Osteocyte (in vitro differentiated cells): ENCODE data around the gene SYT2. TPM values are rescaled to one million over a fixed set of nuclear protein-coding genes. Genes with fewer than 3 reads are reported as not detected.
"Not testable (repeated sequence)": the region's sequence is repeated elsewhere in the genome, so short reads cannot be mapped to it uniquely, and the experiment has no call there.

Experiments
- DNase-seq: peaks from one replicate; pipeline ENCODE4 v3.0.0; 2021; ENCODE audit warnings: mixed read lengths; ENCODE audit not compliant: unreplicated experiment; ENCODE audit errors: extremely low spot score
- H3K27ac Mint-ChIP-seq: one replicate; pipeline ENCODE4 v1.8.0; 2021; ENCODE audit warnings: mild to moderate bottlenecking, mixed read lengths; ENCODE audit not compliant: unreplicated experiment
- H3K27me3 Mint-ChIP-seq: one replicate; pipeline ENCODE4 v1.8.0; 2021; ENCODE audit warnings: mixed read lengths; ENCODE audit not compliant: unreplicated experiment
- H3K36me3 Mint-ChIP-seq: one replicate; pipeline ENCODE4 v1.8.0; 2021; ENCODE audit warnings: mixed read lengths; ENCODE audit not compliant: unreplicated experiment
- H3K4me1 Mint-ChIP-seq: one replicate; pipeline ENCODE4 v1.8.0; 2021; ENCODE audit warnings: mixed read lengths; ENCODE audit not compliant: unreplicated experiment
- H3K4me3 Mint-ChIP-seq: one replicate; pipeline ENCODE4 v1.8.0; 2021; ENCODE audit warnings: mild to moderate bottlenecking, moderate library complexity, mixed read lengths; ENCODE audit not compliant: unreplicated experiment
- H3K9me3 Mint-ChIP-seq: one replicate; pipeline ENCODE4 v1.8.0; 2021; ENCODE audit warnings: mixed read lengths; ENCODE audit not compliant: unreplicated experiment
- CTCF ChIP-seq: fragments of 200-600 bp; sonication (generic); IDR thresholded peaks from 2 replicates; pipeline ENCODE4 v1.5.0; 2021; ENCODE audit warnings: antibody characterized with exemption, mild to moderate bottlenecking, moderate library complexity
- total RNA-seq: library from RNA; stranded (reverse); gene quantifications from 2 replicates; pipeline ENCODE4 v1.2.1, GENCODE V29; 2021

SYT2 gene
- total RNA-seq, 1 donor from 2014 or later = not detected

- Mint-ChIP-seq H3K36me3 (peaks cover 4% of the 10 kb centered on the region), H3K4me1 (peaks cover 35% of the 10 kb centered on the region), H3K4me3 (no peak overlapping the region), H3K27me3 (no peaks in the 10 kb centered on the region), H3K9me3 (no peaks in the 10 kb centered on the region), H3K27ac (no peak overlapping the region)
- DNase-seq = no peak
- TF ChIP-seq CTCF = no peak
Measured at GRCh38 chr1:202563818-202564217, 146.4 kb downstream of the SYT2 start.

GRCh38 chr1:202562444-202563060, 147.7 kb downstream of the SYT2 start:
- no peak overlapping the region for H3K27ac Mint-ChIP-seq
- peaks cover 22% of the 10 kb centered on the region for H3K4me1 Mint-ChIP-seq
- DNase-seq = no peak
- H3K4me3 Mint-ChIP-seq = no peak overlapping the region
- no peaks in the 10 kb centered on the region for H3K9me3 Mint-ChIP-seq
- H3K36me3 Mint-ChIP-seq = peaks cover 4% of the 10 kb centered on the region
- no peaks in the 10 kb centered on the region for H3K27me3 Mint-ChIP-seq
- no peak for TF ChIP-seq CTCF

- no peaks in the 10 kb centered on the region for H3K9me3 Mint-ChIP-seq
- peaks cover 4% of the 10 kb centered on the region for H3K36me3 Mint-ChIP-seq
- TF ChIP-seq CTCF = no peak
Measured at GRCh38 chr1:202561726-202562443, 148.4 kb downstream of the SYT2 start.

GRCh38 chr1:202561240-202561639, 149.0 kb downstream of the SYT2 start:
- no peak for TF ChIP-seq CTCF
- peaks cover 4% of the 10 kb centered on the region for H3K36me3 Mint-ChIP-seq
- peaks cover 9% of the 10 kb centered on the region for H3K4me1 Mint-ChIP-seq
- no peaks in the 10 kb centered on the region for H3K9me3 Mint-ChIP-seq
- no peak overlapping the region for H3K4me3 Mint-ChIP-seq
- DNase-seq = no peak
- no peak overlapping the region for H3K27ac Mint-ChIP-seq
- no peaks in the 10 kb centered on the region for H3K27me3 Mint-ChIP-seq

More at GRCh38 chr1:202561726-202562443, 148.4 kb downstream of the SYT2 start:
- no peak for DNase-seq
- Mint-ChIP-seq H3K27ac (no peak overlapping the region), H3K27me3 (no peaks in the 10 kb centered on the region), H3K4me1 (peaks cover 16% of the 10 kb centered on the region), H3K4me3 (no peak overlapping the region)

- not testable (repeated sequence) for H3K27me3 Mint-ChIP-seq, DNase-seq, H3K4me3 Mint-ChIP-seq, H3K36me3 Mint-ChIP-seq, H3K9me3 Mint-ChIP-seq, H3K27ac Mint-ChIP-seq
- peaks cover 12% of the 10 kb centered on the region for H3K4me1 Mint-ChIP-seq
Measured at GRCh38 chr1:202557662-202558061, 152.6 kb downstream of the SYT2 start.

- not testable (repeated sequence) for H3K36me3 Mint-ChIP-seq, H3K27ac Mint-ChIP-seq, H3K9me3 Mint-ChIP-seq
Measured at GRCh38 chr1:202556037-202556436, 154.2 kb downstream of the SYT2 start.

GRCh38 chr1:202554619-202555018, 155.6 kb downstream of the SYT2 start:
- not testable (repeated sequence) for DNase-seq, H3K27ac Mint-ChIP-seq, H3K36me3 Mint-ChIP-seq, H3K4me3 Mint-ChIP-seq, H3K9me3 Mint-ChIP-seq, H3K27me3 Mint-ChIP-seq
- H3K4me1 Mint-ChIP-seq = peaks cover 22% of the 10 kb centered on the region

More at GRCh38 chr1:202556037-202556436, 154.2 kb downstream of the SYT2 start:
- peaks cover 22% of the 10 kb centered on the region for H3K4me1 Mint-ChIP-seq
- H3K4me3 Mint-ChIP-seq, DNase-seq, H3K27me3 Mint-ChIP-seq: not testable (repeated sequence)
